ENCODE measurements around the gene CDH13.

Gene CDH13

DNA sequence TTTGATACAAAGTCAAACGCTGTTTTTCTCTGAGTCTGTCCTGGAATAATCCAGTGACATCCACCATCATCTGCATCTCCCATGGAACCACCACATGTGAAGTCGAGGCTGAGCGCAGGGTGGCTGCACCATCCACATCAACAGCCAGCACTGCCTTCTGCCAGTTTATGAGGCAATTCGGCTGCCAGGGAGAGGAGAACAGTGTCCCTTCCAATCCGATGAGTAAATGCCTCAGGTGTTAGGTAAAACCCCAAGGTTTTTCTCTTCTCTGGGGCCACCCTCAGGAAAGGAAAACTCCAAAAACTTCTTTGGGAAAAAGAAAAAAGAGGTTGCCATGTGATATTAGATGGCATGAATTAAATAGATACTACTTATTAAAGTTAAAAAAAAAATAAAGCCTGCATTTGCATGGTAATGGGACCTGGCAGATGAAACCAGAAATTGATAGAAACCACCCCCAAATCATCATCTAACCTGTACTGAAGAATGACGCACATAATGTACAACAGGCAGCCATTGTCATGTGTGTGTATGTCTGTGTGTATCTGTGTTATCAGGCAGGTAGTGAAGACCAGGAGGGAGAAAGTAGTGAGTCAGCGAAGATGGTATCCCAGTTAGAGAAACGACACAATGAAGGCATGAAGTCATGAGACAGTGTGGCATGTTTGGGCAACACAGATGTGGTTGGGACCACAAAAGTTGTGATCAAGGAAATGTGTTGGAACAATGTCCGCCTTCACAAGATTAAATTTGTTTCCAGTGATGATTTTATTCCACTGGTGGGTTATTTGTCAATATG lies 478.7 kb downstream of the CDH13 start:
- DNase-seq (ENCODE audit: low read depth in 3 of 3, low spot score in 1 of 3): no peak

DNA sequence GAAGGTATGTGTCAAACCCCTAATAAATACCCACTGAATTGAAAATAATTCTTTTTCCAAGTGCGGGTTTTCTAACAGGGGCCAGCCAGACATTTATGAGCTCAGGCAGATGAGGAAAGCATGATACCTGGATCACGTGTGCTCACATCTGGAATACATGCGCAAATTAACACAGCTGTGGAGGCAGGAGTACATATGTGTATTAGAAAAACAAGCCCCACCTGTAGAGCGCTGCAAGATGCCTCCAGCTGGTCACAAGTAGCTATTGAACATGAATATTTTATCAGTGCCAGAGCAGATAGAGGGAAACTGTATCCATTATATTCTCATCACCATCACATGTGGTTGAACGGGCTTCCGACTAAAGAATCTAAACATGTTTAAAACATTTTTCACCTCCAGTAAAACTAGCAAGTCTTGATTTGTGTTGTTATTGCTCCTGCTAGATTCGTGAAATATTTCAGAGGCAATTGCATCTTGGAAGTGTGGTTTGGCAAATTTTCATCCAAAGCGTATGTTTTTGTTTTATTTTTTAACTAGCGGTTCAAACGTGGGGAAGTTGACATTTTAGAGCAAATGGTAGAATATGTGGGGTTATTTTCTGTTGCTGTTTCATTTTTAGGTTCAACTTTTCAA lies 482.8 kb downstream of the CDH13 start:
- DNase-seq (ENCODE audit: low read depth in 3 of 3, low spot score in 1 of 3): no peak

- no peak for DNase-seq (ENCODE audit: low read depth in 3 of 3, low spot score in 1 of 3)
Observed at GRCh38 chr16:83110269-83110668, 483.5 kb downstream of the CDH13 start.

GRCh38 chr16:83113317-83113716 lies 486.5 kb downstream of the CDH13 start:
- DNase-seq (ENCODE audit: low read depth in 3 of 3, low spot score in 1 of 3): no peak

GRCh38 chr16:83113811-83114210 lies 487.0 kb downstream of the CDH13 start:
- no peak for DNase-seq (ENCODE audit: low read depth in 3 of 3, low spot score in 1 of 3)

DNA sequence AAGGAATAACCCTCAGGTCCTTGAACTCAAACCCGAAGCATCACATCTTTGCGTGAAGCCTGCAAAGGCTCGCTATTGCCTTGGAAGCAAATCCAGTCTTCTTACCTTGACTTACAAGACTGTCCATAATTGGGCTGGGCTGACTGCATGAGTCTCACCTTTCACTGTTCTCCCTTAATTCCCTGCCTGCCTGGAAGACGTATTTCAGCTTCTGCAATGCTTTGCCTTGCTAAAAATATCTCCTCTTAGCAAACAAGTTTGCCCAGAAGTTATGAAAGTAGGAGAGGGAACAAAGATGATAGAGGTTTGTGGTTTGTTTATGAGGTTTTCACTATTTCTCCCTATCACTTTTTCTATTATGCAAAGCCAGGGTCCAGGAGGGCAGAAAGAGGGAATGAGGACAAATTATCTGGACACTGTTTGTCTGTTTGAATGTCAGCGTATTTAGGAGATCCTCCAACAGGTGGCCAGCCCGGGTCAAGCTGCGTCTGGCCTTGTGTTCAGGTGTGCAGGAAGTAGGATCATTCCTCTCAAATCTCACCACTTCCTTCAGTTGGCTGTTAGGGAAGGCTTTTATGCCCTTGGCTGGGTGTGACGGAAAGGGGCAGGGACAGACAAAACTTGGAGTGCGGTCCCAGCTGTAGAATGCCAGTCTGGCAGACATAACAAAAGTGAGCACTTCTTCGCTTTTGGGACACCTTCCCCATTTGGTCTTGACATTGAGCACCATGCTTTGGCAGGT lies 488.9 kb downstream of the CDH13 start:
- DNase-seq (ENCODE audit: low read depth in 3 of 3, low spot score in 1 of 3): no peak

DNA sequence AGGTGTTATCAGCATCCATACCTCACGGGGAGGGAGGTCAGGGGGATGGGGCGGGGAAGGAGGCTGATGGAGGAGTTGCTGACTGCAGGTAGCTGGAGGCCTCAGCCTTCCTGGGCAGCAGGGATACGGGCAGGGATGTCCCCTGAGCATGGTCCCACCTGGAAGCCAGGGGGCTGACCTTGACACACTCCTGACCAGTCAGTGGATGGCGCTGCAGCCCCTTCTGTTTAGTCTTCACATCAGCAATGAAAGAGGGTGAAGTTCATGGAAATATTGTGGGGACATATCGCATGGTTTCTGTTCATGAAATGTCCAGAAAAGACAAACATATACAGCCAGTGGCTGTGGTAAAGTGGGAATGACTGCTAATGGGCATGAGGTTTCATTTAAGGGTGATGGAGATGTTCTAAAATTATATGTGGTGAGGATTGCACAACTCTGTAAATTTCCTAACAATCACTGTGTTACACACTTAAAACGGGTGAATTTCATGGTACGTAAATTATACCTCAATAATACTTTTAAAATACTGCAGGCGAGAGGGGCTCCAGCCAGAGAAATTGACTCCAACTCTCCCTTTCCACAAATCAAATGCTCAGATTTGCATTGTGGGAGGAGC lies 489.6 kb downstream of the CDH13 start:
- no peak for DNase-seq (ENCODE audit: low read depth in 3 of 3, low spot score in 1 of 3)

DNA sequence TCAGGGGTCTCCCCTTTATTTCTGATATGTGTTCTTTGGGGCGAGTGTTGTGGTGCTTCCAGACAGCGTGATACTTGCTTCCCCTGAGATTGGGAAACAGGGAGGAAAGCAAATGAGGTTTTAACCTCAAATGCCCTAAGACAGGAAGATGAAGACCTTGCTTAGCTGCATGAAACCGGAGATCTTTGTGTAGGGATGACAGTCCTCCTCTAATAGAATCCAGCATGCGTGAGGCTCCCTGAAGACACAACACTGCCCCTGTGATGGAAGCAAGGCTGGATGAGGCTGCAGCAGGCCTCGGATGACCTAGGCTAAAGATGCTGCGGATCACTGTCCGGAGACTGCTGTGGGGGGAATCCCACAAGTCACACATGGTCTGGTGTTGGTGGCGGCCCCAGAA lies 491.0 kb downstream of the CDH13 start:
- DNase-seq (ENCODE audit: low read depth in 3 of 3, low spot score in 1 of 3): no peak

GRCh38 chr16:83118365-83118764 lies 491.6 kb downstream of the CDH13 start:
- no peak for DNase-seq (ENCODE audit: low read depth in 3 of 3, low spot score in 1 of 3)

GRCh38 chr16:83125999-83126568 lies 499.3 kb downstream of the CDH13 start:
- DNase-seq (ENCODE audit: low read depth in 3 of 3, low spot score in 1 of 3): no peak

DNA sequence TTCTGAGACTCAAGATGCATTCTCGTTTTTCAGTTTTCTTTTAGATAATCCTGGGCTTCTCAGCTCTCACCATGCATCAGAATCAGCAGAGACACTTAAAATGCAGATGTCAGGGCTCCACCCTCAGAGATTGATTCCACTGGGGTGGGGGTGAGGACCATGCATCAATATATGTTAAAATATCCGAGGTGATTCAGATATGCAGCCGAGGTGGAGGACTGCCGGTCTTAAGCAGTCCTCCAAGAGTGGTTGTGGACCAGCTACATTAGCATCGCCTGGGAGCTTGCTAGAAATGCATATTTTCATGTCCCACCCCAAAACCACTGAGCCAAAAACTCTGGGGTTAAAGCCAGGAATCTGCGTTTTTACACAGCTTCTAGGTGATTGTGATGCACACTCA lies 501.3 kb downstream of the CDH13 start:
- no peak for DNase-seq (ENCODE audit: low read depth in 3 of 3, low spot score in 1 of 3)

DNA sequence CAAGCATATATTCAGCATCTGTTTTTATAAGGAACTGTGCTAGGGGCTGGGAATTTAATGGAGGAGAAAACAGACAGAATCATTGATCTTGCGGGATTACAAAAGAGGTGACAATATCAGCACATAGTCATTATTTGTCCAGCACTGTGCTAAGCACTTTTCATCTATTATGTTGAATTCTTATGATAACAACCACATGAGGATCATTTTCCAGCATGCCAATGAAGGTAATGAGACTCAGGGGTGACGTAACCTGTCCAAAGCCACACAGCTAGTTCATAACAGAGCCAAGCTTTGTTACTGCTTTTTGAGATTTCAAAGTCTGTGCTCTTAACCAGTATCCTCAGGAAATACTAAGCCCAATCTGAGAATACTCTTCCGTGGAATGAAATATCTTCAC lies 503.3 kb downstream of the CDH13 start:
- no peak for DNase-seq (ENCODE audit: low read depth in 3 of 3, low spot score in 1 of 3)

GRCh38 chr16:83134638-83135037 lies 507.9 kb downstream of the CDH13 start:
- DNase-seq (ENCODE audit: low read depth in 3 of 3, low spot score in 1 of 3): no peak

DNA sequence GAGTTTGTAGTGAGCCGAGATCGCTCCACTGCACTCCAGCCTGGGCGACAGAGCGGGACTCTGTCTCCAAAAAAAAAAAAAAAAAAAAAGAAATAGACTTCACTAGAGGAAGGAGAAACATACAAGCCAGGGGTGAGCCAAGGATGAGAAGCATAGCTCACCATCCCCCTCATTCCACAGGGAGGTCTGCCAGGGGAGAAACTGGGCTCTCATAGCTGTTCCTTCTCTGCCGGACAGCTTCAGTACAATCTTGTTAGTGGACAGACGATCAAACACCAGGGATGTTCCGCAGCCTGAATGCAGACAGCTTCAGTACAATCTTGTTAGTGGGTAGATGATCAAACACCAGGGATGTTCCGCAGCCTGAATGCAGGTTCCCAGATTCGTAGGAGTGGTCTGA lies 509.6 kb downstream of the CDH13 start:
- DNase-seq (ENCODE audit: low read depth in 3 of 3, low spot score in 1 of 3): no peak

- DNase-seq (ENCODE audit: low read depth in 3 of 3, low spot score in 1 of 3): no peak
Observed at GRCh38 chr16:83136924-83137323, 510.2 kb downstream of the CDH13 start.

- no peak for DNase-seq (ENCODE audit: low read depth in 3 of 3, low spot score in 1 of 3)
Observed at GRCh38 chr16:83137326-83137781, 510.6 kb downstream of the CDH13 start.

GRCh38 chr16:83137894-83138293 lies 511.1 kb downstream of the CDH13 start:
- DNase-seq (ENCODE audit: low read depth in 3 of 3, low spot score in 1 of 3): no peak

GRCh38 chr16:83138512-83138911 lies 511.7 kb downstream of the CDH13 start:
- no peak for DNase-seq (ENCODE audit: low read depth in 3 of 3, low spot score in 1 of 3)

DNA sequence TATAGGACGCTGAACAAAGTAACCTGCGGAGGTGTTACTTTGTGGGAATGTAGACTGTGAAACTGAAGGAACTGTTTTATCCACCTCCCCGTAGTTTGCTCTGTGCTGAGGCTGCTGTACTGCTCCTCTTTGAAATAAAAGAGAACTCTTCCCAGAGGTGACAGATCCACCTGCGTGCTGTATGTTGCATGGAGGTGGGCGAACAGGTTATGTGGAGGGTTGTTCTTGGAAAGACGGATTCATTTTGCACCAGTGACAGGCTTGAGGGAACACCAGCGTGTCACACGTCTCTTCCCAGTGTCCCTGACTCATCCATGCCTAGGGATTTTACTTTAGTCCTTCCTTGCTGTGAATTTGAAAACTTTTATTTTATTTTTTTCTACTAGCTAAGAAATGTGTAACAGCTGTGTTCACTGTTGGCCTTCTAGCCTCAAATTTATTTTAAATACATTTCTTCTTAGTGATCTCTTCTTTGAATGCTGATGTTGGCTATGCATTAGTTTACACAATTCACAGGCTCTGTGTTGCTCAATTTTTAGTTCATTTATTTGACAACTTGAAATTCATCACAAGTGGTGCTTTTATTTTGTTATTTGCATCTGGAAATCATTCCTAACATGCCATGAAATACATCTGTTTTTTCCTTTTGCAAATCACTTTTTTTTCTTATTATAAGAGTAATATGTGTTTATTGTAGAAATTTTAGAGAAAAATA lies 512.4 kb downstream of the CDH13 start:
- no peak for DNase-seq (ENCODE audit: low read depth in 3 of 3, low spot score in 1 of 3)

DNA sequence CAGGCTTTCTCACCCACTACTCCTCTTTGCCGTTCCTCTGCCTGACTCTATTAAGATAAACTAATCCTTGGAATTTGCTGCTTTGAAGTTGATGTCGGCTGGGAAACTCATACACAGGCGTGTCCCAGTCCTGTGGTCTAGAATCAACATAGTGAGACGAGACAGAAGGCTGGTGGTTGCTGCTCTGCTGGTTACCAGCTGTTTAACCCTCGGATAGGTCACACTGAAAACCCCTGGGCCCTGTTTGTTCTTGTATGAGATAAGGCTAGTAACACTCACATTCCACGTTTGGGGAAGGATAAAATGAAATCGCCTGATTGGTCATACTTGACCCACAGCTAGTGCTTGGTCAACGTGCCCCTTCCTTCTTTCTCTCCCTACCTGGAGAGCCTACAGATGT lies 517.0 kb downstream of the CDH13 start:
- no peak for DNase-seq (ENCODE audit: low read depth in 3 of 3, low spot score in 1 of 3)

DNA sequence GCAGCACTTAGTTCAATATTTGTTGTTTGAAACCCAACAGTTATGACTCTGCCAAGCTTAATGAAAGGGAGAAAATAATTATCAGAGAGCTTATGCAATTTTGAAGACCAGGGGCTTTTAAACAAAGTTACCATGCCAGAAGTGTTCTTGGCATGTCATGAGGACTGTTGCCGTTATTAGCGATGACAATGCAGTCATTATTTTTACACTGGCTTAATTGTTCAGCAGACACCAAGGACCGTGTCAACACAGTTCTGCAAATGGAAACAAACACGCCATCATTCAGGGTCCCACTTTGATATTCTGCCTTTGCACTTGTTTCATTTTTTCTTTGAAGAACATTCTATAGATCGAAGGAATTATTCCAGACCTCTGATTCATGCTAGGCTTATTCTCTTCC lies 518.5 kb downstream of the CDH13 start:
- no peak for DNase-seq (ENCODE audit: low read depth in 3 of 3, low spot score in 1 of 3)
